ENCODE data around the gene ACTL6B.
A peak's percentile ranks its signal among the peaks of the same experiment; 100 is the strongest.
"Not testable (repeated sequence)": the region's sequence is repeated elsewhere in the genome, so short reads cannot be mapped to it uniquely, and the experiment has no call there.

Gene ACTL6B

DNA sequence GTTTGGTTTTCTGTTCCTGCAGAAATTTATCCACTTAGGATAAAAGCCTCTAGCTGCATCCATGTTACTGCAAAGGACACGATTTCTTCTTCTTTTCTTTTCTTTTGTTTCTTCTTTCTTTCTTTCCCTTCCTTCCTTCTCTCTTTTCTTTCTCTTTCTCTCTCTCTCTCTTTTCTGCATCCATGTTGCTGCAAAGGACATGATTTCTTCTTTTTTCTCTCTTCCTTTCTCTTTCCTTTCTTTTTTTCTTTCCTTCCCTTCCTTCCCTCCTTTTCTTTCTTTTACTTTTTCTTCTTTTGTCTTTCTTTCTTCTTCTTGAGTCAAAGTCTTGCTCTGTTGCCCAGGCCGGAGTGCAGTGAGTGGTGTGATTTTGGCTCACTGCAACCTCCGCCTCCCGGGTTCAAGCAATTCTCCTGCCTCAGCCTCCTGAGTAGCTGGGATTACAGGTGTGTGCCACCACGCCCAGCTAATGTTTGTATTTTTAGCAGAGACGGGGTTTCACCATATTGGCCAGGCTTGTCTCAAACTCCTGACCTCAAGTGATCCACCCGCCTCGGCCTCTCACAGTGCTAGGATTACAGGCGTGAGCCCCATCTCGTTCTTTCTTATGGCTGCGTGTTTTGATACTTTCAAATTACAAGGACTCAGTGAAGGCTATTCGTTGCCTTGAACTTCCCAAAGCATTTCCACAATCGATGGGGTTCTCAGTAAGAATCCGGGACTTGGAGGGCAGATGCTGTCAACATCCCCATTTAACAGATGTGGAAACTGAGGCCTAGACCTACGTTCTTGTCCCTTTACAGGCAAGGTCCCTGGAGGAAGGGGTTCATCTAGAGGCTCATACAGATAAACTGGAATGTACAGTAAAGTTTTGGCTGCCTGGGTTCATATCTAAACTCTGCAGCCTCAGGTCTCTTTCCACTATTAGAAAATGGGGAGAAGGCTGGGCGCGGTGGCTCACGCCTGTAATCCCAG lies 15.4 kb upstream of the ACTL6B start:
- no peak for DNase-seq (ENCODE audit: low spot score)

DNA sequence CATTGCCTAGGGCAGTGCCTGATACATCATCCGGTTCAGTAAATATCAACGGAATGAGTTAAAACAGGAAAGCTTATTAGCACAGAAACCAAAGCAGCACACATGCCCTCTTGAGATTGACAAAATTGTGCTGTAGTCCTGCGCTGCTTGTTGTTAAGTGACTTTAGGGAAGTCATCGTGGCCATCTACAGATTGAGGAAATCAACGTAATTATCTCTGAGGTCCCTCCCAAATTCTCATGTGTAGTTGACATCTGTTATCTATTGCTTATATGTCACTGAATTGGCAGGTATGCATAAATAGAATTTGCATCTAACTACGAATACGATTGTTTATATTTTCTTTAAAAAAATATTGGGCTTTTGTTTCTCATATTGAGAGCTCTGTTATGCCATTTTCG lies 13.8 kb upstream of the ACTL6B start:
- DNase-seq (ENCODE audit: low spot score) = no peak

DNA sequence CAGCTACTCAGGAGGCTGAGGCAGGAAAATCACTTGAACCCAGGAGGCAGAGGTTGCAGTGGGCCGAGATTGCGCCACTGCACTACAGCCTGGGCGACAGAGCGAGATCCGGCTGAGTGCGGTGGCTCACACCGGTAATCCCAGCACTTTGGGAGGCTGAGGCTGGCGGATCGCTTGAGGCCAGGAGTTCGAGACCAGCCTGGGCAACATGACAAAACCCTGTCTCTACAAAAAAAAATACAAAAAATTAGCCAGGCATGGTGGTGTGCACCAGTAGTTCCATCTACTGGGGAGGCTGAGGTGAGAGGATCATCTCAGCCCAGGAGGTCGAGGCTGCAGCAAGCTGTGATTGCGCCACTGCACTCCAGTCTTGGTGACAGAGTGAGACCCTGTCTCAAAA lies 12.9 kb upstream of the ACTL6B start:
- not testable (repeated sequence) for DNase-seq (ENCODE audit: low spot score)

DNA sequence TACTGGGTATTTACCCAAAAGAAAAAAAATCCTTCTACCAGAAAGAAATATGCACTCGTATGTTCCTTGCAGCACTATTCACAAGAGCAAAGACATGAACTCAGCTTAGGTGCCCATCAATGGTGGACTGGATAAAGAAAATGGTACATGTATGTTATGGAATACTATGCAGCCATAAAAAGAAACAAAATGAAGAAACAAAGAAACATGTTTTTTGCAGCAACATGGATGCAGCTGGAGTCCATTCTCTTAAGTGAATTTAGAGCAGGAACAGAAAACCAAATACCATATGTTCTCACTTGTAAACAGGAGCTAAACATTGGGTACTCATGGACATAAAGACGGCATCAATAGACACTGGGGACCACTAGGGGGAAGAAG lies 11.8 kb upstream of the ACTL6B start:
- no peak for DNase-seq (ENCODE audit: low spot score)

DNA sequence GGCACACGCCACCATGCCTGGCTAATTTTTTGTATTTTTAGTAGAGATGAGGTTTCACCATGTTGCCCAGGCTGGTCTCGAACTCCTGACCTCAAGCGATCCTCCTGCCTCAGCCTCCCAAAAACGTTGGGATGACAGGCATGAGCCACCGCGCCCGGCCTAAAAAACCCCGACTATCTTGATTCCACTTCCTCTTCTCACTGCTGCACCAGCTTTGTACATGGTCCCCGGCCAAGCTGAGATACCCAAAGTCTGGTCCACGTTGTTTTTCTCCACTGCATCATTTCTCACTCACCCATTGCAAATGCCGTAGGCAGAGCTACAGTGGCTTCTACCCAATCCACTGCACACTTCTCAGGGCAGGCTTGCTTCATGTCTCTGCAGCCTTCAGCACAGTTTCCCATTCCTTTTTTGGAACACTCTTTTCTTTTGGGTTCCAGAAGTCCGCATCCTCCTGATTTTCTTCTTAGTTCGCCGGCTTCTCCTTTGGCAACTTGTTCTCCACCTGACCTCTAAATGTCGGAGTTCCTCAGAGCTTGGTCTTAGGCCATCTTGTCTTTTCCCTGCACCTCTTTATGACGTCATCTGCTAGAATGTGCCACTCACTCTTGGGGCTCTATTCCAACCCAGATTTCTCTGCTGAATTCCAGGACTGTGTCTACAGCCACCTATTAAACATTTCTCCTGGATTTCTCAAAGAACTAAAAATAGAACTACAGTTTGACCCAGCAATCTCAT lies 11.3 kb upstream of the ACTL6B start:
- DNase-seq (ENCODE audit: low spot score) = no peak

DNA sequence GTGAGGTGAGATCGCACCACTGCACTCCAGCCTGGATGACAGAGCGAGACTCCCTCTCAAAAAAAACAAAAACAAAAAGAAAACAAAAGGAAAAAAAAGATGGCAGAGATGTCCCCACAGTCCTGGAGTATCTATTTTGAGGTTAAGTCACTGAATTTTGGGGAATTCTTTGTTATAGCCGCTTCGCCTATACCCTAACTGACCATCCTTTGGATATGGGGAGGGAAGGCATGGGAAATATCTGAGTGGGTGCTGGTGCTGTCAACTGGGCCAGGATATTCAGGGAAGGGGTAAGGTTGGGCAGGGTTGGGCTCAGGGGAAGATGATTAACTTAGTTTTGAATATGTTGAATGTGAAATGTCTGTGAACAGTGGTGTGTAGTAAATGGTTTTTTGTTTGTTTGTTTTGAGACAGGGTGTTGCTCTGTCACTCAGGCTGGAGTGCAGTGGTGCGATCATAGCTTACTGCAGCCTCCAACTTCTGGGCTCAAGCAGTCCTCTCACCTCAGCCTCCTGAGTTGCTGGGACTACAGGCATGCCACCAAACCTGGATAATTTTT lies 9.0 kb upstream of the ACTL6B start:
- no peak for DNase-seq (ENCODE audit: low spot score)

DNA sequence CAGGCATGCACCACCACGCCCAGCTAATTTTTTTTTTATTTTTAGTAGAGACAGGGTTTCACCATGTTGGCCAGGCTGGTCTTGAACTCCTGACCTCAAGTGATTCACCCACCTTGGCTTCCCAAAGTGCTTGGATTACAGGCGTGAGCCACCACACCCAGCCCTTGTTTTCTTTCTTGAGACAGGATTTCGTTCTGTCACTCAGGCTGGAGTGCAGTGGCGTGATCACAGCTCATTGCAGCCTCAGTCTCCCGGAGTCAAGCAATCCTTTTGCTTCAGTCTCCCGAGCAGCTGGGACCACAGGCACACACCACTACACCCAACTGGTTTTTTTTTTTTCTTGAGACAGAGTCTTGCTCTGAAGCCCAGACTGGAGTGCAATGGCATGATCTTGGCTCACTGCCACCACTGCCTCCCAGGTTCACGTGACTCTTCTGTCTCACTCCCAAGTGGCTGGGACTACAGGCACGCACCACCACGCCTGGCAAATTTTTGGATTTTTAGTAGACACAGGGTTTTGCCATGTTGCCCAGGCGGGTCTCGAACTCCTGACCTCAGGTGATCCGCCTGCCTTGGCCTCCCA lies 6.0 kb upstream of the ACTL6B start:
- DNase-seq (ENCODE audit: low spot score) = not testable (repeated sequence)

DNA sequence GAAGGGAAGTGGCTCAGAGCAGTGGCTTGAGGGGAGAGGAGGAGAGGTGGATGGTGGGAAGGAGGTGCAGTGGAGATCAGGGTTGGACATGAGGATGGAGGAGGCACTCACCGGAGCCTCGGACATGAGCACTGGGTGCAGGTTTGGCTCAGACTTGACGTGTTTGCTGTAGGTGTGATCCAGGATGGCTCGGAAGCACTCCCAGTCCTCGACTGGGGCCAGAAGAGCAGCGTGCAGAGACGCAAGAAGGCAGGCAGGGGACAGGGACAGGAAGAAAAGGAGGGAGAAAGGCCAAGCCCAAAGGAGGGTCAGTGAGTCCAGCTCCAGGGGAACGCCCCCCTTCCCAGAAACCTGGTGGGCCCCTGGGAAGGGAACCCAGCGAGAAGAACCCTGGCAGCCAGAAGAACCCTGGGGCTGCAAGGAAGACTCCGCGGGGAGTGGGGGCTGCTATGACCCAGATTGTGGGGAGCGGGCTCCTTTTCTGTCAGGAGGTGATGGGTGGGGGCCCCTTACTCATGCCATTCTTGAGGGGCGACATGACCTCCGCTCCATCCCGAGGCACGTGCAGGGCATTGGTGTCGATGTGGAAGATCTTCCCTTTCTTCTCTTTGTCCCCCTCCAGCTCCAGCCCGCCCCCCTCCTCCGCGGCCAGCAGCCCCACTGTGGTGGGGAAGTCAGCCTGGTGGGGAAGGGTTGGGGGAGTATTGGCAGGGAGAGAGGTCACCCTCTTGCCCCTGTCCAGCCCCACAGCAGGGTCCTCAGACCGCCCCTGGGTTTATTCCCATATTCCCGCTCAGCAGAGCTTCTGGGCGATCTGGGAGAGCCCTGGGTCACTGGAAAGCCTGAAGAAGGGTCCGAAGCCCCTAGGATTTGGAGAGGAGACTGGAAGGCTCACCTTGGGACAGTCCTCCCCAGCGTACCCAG lies 1.1 kb downstream of the ACTL6B start:
- peak; percentile 43 for DNase-seq (ENCODE audit: low spot score)

DNA sequence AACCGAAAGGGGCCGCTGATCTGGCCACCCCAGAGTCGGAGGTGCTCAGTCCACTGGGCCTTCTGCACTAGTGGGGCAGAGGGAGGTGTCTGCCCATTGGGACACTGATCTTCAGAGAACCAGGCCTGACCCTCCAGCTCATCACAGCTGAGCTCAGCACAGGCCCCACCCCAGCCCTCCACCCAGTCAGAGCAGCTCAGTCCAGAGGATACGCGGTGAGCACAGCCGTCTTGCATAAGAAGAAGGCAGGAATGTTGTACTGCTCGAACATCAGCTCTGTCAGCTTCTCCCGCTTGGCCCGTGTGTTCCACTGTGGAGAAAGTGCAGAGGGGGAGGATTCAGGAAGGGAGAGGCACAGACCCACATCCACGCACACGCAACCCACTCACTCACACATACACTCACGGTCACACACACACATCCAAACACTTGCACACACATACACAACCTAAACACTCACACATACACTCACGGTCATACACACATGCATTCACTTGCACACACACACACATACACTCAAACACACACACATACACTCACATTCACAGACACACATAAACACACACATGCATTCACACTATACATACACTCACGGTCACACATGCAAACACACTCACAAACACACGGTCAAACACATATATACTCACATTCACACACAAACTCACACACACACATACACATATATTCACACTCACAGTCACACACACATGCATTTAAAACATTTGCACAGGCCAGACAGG lies 6.3 kb downstream of the ACTL6B start:
- DNase-seq (ENCODE audit: low spot score) = no peak

DNA sequence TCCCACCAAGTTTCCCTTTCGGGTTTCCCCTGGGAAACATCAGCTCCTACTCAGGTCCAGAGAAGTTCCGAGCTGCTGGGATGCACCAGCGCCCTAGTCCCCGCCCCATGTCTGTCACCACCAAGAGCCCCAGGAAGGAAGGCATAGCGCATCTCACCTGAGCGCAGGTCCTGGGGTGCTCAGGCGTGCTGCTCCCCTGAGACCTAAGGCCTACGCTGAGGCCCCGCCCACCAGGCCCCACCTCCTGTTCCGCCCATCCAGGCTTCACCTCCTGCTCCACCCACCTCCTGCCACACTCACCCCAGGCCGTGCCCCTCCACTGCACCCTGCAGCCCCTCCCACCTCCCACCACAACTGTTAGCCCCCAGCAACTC lies 13.7 kb downstream of the ACTL6B start:
- no peak for DNase-seq (ENCODE audit: low spot score)

DNA sequence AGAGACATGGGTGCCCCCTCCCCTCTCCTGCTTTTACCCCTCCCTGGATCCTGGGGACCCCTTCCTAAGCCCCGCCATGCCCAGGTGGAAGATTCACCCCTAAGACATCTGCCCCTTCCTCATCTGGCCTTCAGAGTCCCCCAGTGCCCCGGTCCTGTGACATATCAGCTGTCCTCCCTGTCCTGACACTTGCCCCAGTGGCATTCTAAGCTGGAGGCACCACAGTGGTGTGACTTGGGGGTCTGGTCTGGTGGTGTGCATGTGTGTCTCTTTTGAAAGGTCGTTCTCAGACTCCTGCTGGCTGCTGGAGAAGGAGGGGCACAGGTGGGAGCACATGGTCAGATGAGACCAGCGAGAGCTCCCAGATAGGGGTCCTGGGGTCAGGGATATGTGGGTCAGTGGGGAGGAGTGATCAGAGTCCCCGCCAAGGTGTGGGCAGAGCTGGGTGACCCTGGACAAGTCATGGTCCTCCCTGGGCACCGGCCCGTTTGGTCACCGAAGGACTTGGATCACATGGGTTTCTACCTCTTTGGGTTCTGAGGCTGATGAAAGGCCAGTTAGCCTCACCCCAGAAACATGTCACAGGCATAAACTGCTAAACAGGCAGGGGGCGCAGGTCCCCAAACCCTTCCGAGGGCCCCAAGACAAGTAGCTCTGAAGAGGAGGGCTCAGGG lies 14.3 kb downstream of the ACTL6B start:
- DNase-seq (ENCODE audit: low spot score) = no peak

DNA sequence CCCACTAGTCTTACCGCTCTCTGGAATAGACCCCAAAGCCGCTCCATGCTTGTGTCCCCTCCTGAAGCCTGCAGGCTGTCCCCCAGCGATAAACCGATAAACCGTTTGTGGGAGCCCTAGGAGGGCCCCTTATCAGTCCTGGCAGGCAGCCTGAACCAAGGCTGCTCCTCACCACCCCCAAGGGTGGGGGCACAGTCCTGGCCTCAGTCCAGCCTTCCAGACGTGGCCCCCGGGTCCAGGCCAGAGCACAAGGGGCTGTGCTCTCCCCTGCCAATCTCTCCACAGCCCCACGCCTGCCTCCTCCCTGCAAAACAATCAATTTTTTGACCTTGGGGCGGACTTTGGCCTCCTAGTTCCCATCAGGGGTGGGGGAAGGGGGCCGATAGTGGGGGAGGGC lies 14.8 kb downstream of the ACTL6B start, which contains the start of gene TFR2:
Gene TFR2 (minus strand): TSS at position 90 of the 397 bp plus-strand sequence. CDS start 43 bp downstream, at position 47.
- DNase-seq (ENCODE audit: low spot score) = no peak

DNA sequence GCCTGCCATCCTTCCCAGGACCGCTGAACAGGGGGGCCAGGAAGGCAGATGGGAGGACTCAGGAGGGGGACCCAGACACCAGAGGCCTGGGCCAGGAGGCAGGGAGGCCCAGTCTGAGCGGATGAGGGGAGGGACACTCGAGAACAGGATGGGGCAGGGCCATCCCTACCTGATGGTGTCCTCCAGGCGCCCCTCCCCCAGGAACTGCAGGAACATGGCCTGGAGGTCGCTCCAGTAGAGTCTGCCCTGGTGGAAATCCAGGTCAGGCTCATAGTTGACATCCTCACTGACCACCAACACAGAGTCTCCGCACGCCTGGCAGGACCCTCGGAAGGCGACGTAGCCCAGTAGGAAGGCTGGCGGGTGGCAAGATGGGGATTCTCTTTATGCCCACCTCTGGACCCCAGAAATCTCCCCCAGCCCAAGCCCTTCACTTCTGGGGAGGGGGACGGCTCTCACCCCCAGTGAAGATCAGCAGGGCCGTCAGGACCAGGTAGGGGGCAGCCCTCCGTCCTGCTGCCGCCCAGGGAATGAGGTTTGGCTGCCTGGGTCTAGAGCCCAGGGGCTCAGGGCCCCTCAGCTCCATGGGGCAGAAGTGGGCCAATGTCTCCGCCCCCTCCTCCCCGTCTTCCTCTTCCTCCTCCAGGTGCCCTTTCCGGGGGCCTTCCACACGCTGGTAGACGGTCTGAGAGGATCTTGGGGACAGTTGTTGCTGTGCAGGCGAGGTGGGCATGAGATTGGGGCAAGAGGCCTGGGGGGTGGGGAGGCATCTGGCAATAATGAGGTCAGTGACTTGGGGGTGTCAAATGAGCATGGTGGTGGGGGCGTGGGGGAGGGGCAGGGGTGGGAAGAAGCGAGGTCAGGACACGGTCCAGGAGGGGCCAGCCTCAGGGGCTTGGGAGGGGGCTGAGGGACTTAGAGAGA lies 15.5 kb downstream of the ACTL6B start:
- no peak for DNase-seq (ENCODE audit: low spot score)

DNA sequence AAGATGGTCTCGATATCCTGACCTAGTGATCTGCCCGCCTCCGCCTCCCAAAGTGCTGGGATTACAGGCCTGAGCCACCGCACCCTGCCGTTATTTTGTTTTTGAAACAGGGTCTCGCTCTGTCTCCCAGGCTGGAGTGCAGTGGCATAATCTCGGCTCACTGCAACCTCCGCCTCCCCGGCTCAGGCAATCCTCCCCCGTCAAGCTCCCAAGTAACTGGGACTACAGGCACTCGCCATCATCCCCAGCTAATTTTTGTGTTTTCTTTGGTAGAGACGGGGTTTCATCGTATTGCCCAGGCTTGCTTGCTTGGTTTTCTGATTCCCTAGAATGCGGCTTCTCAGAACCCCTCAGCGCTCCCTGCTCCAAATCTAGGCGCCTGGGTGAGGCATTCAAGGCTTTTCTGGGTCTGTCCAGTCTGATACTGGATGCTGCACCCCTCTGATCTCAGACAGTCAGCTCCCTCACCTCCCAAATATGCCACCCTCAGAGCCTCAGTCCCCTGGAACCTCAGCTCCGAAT lies 16.2 kb downstream of the ACTL6B start:
- DNase-seq (ENCODE audit: low spot score) = no peak

DNA sequence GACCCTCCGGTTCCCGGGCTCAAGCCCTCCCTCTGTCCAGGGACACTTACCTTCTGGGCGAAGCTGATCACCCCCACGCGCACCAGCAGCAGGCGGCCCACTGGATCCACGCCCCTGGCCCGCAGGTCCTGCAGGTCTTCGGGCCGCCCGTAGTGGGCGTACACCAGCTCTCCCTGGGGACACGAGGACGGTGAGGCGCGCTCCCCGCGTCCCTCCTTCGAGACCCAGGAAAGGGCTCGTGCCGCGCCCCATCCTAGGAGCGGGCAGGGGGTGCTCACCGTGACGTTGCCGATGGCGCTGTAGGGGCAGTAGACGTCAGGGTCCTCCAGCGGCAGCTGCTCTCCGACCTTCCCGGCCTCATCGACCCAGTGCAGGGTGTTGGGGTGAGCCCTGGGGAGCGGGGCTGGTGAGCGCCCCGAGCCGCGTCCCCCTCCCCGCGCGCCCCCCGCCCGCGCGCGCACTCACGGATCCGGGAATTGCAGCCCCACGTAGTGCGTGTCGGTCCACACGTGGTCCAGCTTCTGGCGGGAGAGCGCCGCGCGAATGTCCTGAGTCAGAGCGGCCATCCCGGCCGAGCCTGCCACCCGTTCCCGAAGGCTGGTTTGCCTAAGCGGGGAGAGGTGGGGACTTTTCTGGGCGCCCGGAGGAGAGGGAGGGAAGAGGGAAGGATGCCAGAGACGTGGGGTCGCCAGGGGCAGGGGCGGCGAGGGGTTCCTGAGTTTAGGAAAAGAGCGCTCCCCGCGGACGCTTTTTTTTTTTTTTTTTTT lies 23.1 kb downstream of the ACTL6B start:
- DNase-seq (ENCODE audit: low spot score) = peak; percentile 68

DNA sequence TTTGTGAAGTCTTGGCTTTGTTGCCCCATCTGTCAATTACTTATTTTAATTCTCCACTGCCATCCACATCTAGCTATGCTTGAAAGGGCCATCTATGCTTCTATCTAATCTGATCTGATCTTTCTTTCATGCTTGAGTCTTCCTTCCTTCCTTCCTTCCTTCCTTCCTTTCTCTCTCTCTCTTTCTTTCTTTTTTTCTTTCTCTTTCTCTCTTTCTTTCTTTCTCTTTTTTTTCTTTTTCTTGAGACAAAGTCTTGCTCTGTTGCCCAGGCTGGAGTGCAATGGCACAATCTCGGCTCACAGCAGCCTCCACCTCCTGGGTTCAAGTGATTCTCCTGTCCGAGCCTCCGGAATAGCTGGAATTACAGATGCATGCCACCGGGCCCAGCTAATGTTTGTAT lies 26.2 kb downstream of the ACTL6B start:
- DNase-seq (ENCODE audit: low spot score) = no peak

DNA sequence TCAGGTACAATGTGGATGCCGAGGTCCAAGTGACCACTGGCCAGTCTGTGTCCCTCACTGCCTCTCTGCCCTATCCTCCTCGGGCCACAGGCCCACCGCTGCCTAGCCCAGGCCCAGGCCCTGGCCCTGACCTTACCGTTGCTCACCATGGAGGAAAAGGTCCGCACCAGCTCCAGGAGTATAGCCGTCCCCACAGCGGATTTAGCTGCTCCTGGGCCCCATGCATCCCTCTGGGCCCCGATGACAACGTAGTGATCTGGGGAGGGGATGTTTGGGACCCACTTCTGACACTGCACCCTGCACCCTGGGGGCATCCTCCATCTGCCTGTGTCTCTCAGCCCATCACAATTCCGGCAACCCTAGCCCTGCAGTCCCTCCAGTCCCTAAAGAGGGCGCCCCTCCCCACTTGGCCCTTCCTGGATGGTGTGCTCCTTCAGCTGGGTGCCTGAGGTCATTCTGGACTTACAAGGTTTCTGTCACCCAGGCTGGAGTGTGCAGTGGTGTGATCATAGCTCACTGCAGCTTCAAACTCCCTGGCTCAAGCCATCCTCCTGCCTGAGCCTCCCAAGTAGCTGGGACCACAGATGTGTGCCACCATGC lies 27.0 kb downstream of the ACTL6B start:
- peak; percentile 63 for DNase-seq (ENCODE audit: low spot score)

DNA sequence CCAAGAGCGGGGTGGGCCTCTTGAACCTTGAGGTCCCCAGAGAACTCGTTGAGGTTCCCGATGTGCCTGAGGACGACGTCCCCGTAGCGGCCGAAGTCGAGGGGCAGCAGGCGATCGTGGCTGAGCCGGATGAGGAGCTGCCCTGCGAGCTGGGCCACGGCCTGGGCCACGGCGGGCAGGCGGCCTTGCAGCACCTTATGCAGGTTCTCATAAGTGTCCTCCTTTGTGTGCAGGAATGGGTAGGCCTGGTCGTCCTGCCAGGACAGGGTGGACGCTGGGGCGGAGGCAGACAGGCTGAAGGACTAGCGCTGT lies 29.1 kb downstream of the ACTL6B start:
- DNase-seq (ENCODE audit: low spot score) = peak; percentile 35

Measured in D341Med (cell line).